Measurements from ENCODE around the gene MORC3.

GRCh38 chr21:36423771-36424433 lies 103.9 kb downstream of the MORC3 start:
- no peak for TF ChIP-seq CTCF (optimal IDR thresholded peaks at IDR 0.05 in 1 of 3, IDR thresholded peaks at IDR 0.05 in 1 of 3, conservative IDR thresholded peaks at IDR 0.05 in 1 of 3; ENCODE audit: extremely low read depth in 1 of 3, insufficient read depth in 2 of 3, low read length in 3 of 3)
- TF ChIP-seq EZH2 (IDR thresholded peaks at IDR 0.05; ENCODE audit: low read length), result no peak

All from keratinocyte (primary cell).